ENCODE data around the gene ABCA7. TPM values are rescaled to one million over a fixed set of nuclear protein-coding genes. Genes with fewer than 3 reads are reported as not detected.
A peak's percentile ranks its signal among the peaks of the same experiment; 100 is the strongest.

Gene ABCA7
- total and polyA plus RNA-seq, 3 donors from 2014 or later: 7.3 to 14.6 (median 12.1) TPM

GRCh38 chr19:1009981-1010538 lies 29.8 kb upstream of the ABCA7 start:
- no peak for TF ChIP-seq POLR2A (IDR thresholded peaks at IDR 0.05)
- TF ChIP-seq CTCF (IDR thresholded peaks at IDR 0.05): no peak
- Histone ChIP-seq H3K9me3 (no peaks in the 10 kb centered on the region), H3K27ac (peak overlapping the region; percentile 50 to 65), H3K36me3 (ENCODE audit: low read depth, missing control alignments) (no peaks in the 10 kb centered on the region), H3K4me1 (peaks cover 12% of the 10 kb centered on the region), H3K4me3 (peak overlapping the region in 1 of 2 donors; percentile 38), H3K27me3 (no peaks in the 10 kb centered on the region)
- DNase-seq: no peak
- WGBS, 2 donors: 39 to 79% methylated on average over 7 to 26 of the region's 29 CpGs
- intact Hi-C loops (cut with DNase I; ENCODE audit: low total_unique reads): no loop called here

GRCh38 chr19:1010586-1011510 lies 29.1 kb upstream of the ABCA7 start:
- Histone ChIP-seq H3K4me3 (no peak overlapping the region), H3K36me3 (ENCODE audit: low read depth, missing control alignments) (no peaks in the 10 kb centered on the region), H3K9me3 (no peaks in the 10 kb centered on the region), H3K27ac (peak overlapping the region in 1 of 2 donors; percentile 50), H3K27me3 (no peaks in the 10 kb centered on the region), H3K4me1 (peaks cover 20% of the 10 kb centered on the region)
- no peak for DNase-seq
- intact Hi-C loops (cut with DNase I; ENCODE audit: low total_unique reads): no loop called here
- TF ChIP-seq CTCF (IDR thresholded peaks at IDR 0.05): no peak
- no peak for TF ChIP-seq POLR2A (IDR thresholded peaks at IDR 0.05)
- WGBS, 2 donors: 88 to 93% methylated on average over 19 to 54 of the region's 56 CpGs

- DNase-seq: no peak
- intact Hi-C loops (cut with DNase I; ENCODE audit: low total_unique reads): no loop called here
- WGBS, 2 donors: 91 to 95% methylated on average over 26 to 36 of the region's 36 CpGs
- TF ChIP-seq POLR2A (IDR thresholded peaks at IDR 0.05) (no peak), CTCF (IDR thresholded peaks at IDR 0.05) (no peak)
- no peaks in the 10 kb centered on the region for H3K27me3 ChIP-seq
- H3K4me1 ChIP-seq: peaks cover 30% of the 10 kb centered on the region
- no peak overlapping the region for H3K4me3 ChIP-seq
- no peaks in the 10 kb centered on the region for H3K9me3 ChIP-seq
- H3K36me3 ChIP-seq (ENCODE audit: low read depth, missing control alignments): no peaks in the 10 kb centered on the region
- no peak overlapping the region for H3K27ac ChIP-seq
These were observed 28.0 kb upstream of the ABCA7 start for GRCh38 chr19:1011831-1012333.

- Histone ChIP-seq H3K27ac (no peak overlapping the region), H3K4me1 (peaks cover 35% of the 10 kb centered on the region), H3K27me3 (no peaks in the 10 kb centered on the region), H3K36me3 (ENCODE audit: low read depth, missing control alignments) (no peaks in the 10 kb centered on the region), H3K4me3 (no peak overlapping the region), H3K9me3 (no peaks in the 10 kb centered on the region)
- 94% methylated on average over 18 of the region's 18 CpGs; no CpG with 5 or more reads in 1 of the 2 donors for WGBS, 2 donors
- no peak for DNase-seq
- TF ChIP-seq CTCF (IDR thresholded peaks at IDR 0.05) (no peak), POLR2A (IDR thresholded peaks at IDR 0.05) (no peak)
- intact Hi-C loops (cut with DNase I; ENCODE audit: low total_unique reads): no loop called here
These were observed 27.6 kb upstream of the ABCA7 start for GRCh38 chr19:1012334-1012733.

Data from testis (tissue), 3 donors.